Neural progenitor cell (in vitro differentiated cells): ENCODE results near the gene HMHB1. TPM values are rescaled to one million over a fixed set of nuclear protein-coding genes. Genes with fewer than 3 reads are reported as not detected.

Experiments
- DNase-seq: peaks from one replicate; pipeline ENCODE4 v3.0.0-alpha.2; 2016; ENCODE audit warnings: low spot score
- H2AFZ ChIP-seq: fragments of 200-600 bp; sonication (generic); replicated peaks from 2 replicates; pipeline ENCODE4 v1.6.1; 2016; ENCODE audit warnings: antibody characterized with exemption
- H3F3A ChIP-seq: fragments of 200-600 bp; sonication (generic); 2 replicates; pipeline ENCODE4 v1.6.1; 2016; ENCODE audit warnings: antibody characterized with exemption, low read depth
- H3K27ac ChIP-seq: fragments of 200-600 bp; sonication (generic); 2 replicates; pipeline ENCODE4 v1.5.1; 2016; ENCODE audit warnings: mild to moderate bottlenecking
- H3K27me3 ChIP-seq: fragments of 200-600 bp; sonication (generic); 2 replicates; pipeline ENCODE4 v1.6.1; 2016; ENCODE audit warnings: mild to moderate bottlenecking, moderate library complexity
- H3K36me3 ChIP-seq: fragments of 200-600 bp; sonication (generic); 2 replicates; pipeline ENCODE4 v1.5.1; 2016
- H3K4me1 ChIP-seq: fragments of 200-600 bp; sonication (generic); 2 replicates; pipeline ENCODE4 v1.6.1; 2016; ENCODE audit warnings: mixed run types
- H3K4me2 ChIP-seq: fragments of 200-600 bp; sonication (generic); 2 replicates; pipeline ENCODE4 v1.6.1; 2016
- H3K4me3 ChIP-seq: fragments of 200-600 bp; sonication (generic); 2 replicates; pipeline ENCODE4 v1.5.1; 2016
- H3K79me2 ChIP-seq: fragments of 200-600 bp; sonication (generic); 2 replicates; pipeline ENCODE4 v1.6.1; 2016; ENCODE audit warnings: low read depth
- H3K9ac ChIP-seq: fragments of 200-600 bp; sonication (generic); 2 replicates; pipeline ENCODE4 v1.6.1; 2016
- H3K9me3 ChIP-seq: fragments of 200-600 bp; sonication (generic); 2 replicates; pipeline ENCODE4 v1.5.1; 2016; ENCODE audit warnings: low read depth
- H4K20me1 ChIP-seq: fragments of 200-600 bp; sonication (generic); 2 replicates; pipeline ENCODE4 v1.6.1; 2016; ENCODE audit warnings: low read depth
- H3K27ac Mint-ChIP-seq: 3 replicates; pipeline ENCODE4 v1.8.0; 2021; ENCODE audit warnings: mixed read lengths
- H3K27me3 Mint-ChIP-seq: 2 replicates; pipeline ENCODE4 v1.8.0; 2022; ENCODE audit warnings: low read depth, mild to moderate bottlenecking, inconsistent platforms, moderate library complexity, mixed read lengths; ENCODE audit not compliant: insufficient read depth
- H3K36me3 Mint-ChIP-seq: 3 replicates; pipeline ENCODE4 v1.8.0; 2021; ENCODE audit warnings: mixed read lengths
- H3K4me1 Mint-ChIP-seq: 3 replicates; pipeline ENCODE4 v1.8.0; 2021; ENCODE audit warnings: mixed read lengths
- H3K4me3 Mint-ChIP-seq: 3 replicates; pipeline ENCODE4 v1.8.0; 2021; ENCODE audit warnings: mild to moderate bottlenecking, moderate library complexity, mixed read lengths
- H3K9me3 Mint-ChIP-seq: 3 replicates; pipeline ENCODE4 v1.8.0; 2020; ENCODE audit warnings: mixed read lengths
- EZH2 ChIP-seq: fragments of 200-600 bp; sonication (generic); IDR thresholded peaks from 2 replicates; pipeline ENCODE4 v1.6.1; 2017; ENCODE audit warnings: antibody characterized with exemption, mild to moderate bottlenecking, moderate library complexity
- EZH2phosphoT487 ChIP-seq: fragments of 200-600 bp; sonication (generic); IDR thresholded peaks from 2 replicates; pipeline ENCODE4 v1.6.1; 2017; ENCODE audit warnings: antibody characterized with exemption
- total RNA-seq: library from RNA; depleted of rRNA; stranded (reverse); fragments of >200 nt; gene quantifications from 2 replicates; pipeline ENCODE4 v1.2.3, GENCODE V29; 2015; ENCODE audit warnings: low replicate concordance
- TF ChIP-seq, protein P1 (sequence below): fragments of 200-600 bp; sonication (generic); IDR thresholded peaks from 2 replicates; pipeline ENCODE4 v1.5.1; 2017; ENCODE audit warnings: antibody characterized with exemption, mild to moderate bottlenecking

Gene HMHB1
- total RNA-seq, 1 donor from 2014 or later = not detected

GRCh38 chr5:143860211-143860610, 48.2 kb downstream of the HMHB1 start:
- Histone ChIP-seq H3K27me3 (no peaks in the 10 kb centered on the region), H4K20me1 (no peaks in the 10 kb centered on the region), H2AFZ (no peak overlapping the region), H3K4me3 (no peak overlapping the region), H3K4me2 (no peak overlapping the region), H3K36me3 (no peaks in the 10 kb centered on the region), H3K4me1 (peaks cover 4% of the 10 kb centered on the region), H3F3A (no peaks in the 10 kb centered on the region), H3K79me2 (no peaks in the 10 kb centered on the region), H3K27ac (no peak overlapping the region), H3K9ac (no peak overlapping the region), H3K9me3 (no peaks in the 10 kb centered on the region)
- Mint-ChIP-seq H3K9me3 (peaks cover 3% of the 10 kb centered on the region), H3K4me3 (no peak overlapping the region), H3K27me3 (peaks cover 2% of the 10 kb centered on the region), H3K36me3 (no peaks in the 10 kb centered on the region), H3K27ac (no peak overlapping the region), H3K4me1 (peaks cover 24% of the 10 kb centered on the region)
- TF ChIP-seq EZH2phosphoT487 = no peak
- TF ChIP-seq, protein P1, sequence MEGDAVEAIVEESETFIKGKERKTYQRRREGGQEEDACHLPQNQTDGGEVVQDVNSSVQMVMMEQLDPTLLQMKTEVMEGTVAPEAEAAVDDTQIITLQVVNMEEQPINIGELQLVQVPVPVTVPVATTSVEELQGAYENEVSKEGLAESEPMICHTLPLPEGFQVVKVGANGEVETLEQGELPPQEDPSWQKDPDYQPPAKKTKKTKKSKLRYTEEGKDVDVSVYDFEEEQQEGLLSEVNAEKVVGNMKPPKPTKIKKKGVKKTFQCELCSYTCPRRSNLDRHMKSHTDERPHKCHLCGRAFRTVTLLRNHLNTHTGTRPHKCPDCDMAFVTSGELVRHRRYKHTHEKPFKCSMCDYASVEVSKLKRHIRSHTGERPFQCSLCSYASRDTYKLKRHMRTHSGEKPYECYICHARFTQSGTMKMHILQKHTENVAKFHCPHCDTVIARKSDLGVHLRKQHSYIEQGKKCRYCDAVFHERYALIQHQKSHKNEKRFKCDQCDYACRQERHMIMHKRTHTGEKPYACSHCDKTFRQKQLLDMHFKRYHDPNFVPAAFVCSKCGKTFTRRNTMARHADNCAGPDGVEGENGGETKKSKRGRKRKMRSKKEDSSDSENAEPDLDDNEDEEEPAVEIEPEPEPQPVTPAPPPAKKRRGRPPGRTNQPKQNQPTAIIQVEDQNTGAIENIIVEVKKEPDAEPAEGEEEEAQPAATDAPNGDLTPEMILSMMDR = no peak
- TF ChIP-seq EZH2 = no peak
- DNase-seq = no peak

- H3K36me3 Mint-ChIP-seq = no peaks in the 10 kb centered on the region
- peaks cover 39% of the 10 kb centered on the region for H3K4me1 Mint-ChIP-seq
- no peaks in the 10 kb centered on the region for H3K79me2 ChIP-seq
- no peak overlapping the region for H3K4me2 ChIP-seq
- no peaks in the 10 kb centered on the region for H3K27me3 ChIP-seq
- no peaks in the 10 kb centered on the region for H3K9me3 ChIP-seq
- H3F3A ChIP-seq = no peaks in the 10 kb centered on the region
- peaks cover 3% of the 10 kb centered on the region for H3K9me3 Mint-ChIP-seq
- H3K4me3 Mint-ChIP-seq = no peak overlapping the region
- no peak overlapping the region for H3K9ac ChIP-seq
- no peaks in the 10 kb centered on the region for H4K20me1 ChIP-seq
- no peak overlapping the region for H3K4me3 ChIP-seq
- no peak overlapping the region for H3K27ac ChIP-seq
- no peak overlapping the region for H3K27ac Mint-ChIP-seq
- TF ChIP-seq EZH2phosphoT487 (no peak), EZH2 (no peak)
- TF ChIP-seq, protein P1 = no peak
- peaks cover 10% of the 10 kb centered on the region for H3K4me1 ChIP-seq
- peaks cover 4% of the 10 kb centered on the region for H3K27me3 Mint-ChIP-seq
- H2AFZ ChIP-seq = no peak overlapping the region
- no peak for DNase-seq
- no peaks in the 10 kb centered on the region for H3K36me3 ChIP-seq
Measured at GRCh38 chr5:143862271-143862670, 50.3 kb downstream of the HMHB1 start.

GRCh38 chr5:143865426-143866025, 53.6 kb downstream of the HMHB1 start:
- no peaks in the 10 kb centered on the region for H3K36me3 ChIP-seq
- H3K79me2 ChIP-seq = no peaks in the 10 kb centered on the region
- peak; percentile 15 for DNase-seq
- no peaks in the 10 kb centered on the region for H3K9me3 ChIP-seq
- Mint-ChIP-seq H3K4me1 (peaks cover 39% of the 10 kb centered on the region), H3K27ac (peak overlapping the region; percentile 19), H3K4me3 (no peak overlapping the region), H3K9me3 (no peaks in the 10 kb centered on the region), H3K27me3 (peaks cover 4% of the 10 kb centered on the region), H3K36me3 (no peaks in the 10 kb centered on the region)
- TF ChIP-seq EZH2phosphoT487 (no peak), EZH2 (no peak)
- TF ChIP-seq, protein P1 = no peak
- H3F3A ChIP-seq = no peaks in the 10 kb centered on the region
- H3K4me1 ChIP-seq = peaks cover 10% of the 10 kb centered on the region
- no peaks in the 10 kb centered on the region for H4K20me1 ChIP-seq
- peak overlapping the region; percentile 20 for H3K4me2 ChIP-seq
- H3K27ac ChIP-seq = no peak overlapping the region
- no peak overlapping the region for H2AFZ ChIP-seq
- no peak overlapping the region for H3K4me3 ChIP-seq
- H3K27me3 ChIP-seq = no peaks in the 10 kb centered on the region
- no peak overlapping the region for H3K9ac ChIP-seq
